ENCODE measurements around the gene SLC26A1. TPM values are rescaled to one million over a fixed set of nuclear protein-coding genes. Genes with fewer than 3 reads are reported as not detected.

SLC26A1 gene
- total RNA-seq, 4 donors from 2014 or later: 0.20 to 0.30 (median 0.21) TPM; not detected in 1

DNA sequence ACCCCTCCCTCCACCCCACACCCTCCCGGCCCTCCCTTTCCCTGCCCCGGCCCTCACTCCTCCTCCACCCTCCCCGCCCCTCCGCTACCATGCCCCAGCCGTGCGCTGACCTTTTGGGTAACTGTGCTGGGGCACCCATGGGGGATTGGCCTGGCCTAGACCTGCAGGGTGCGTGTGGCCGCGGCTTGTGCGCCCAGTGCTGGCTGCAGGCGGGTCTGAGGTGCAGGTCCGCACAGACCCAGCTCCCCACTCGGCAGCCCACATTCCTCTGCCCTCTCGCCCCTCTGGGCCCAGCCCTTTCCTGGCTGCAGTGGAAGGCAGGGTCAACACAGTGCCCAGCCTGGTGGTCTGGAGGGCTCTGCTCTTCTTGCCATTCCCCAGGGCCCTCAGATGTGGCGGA is 42.9 kb upstream of the SLC26A1 start:
- H3K36me3 ChIP-seq: no peaks in the 10 kb centered on the region
- peak overlapping the region in 2 of 4 donors; percentile 19 to 71 for H3K27ac ChIP-seq
- H3K27me3 ChIP-seq: no peaks in the 10 kb centered on the region
- peaks cover 5 to 87% (median 43%) of the 10 kb centered on the region in 4 donors for H3K4me1 ChIP-seq
- no peak overlapping the region for H3K4me3 ChIP-seq
- no peak for DNase-seq (ENCODE audit: low spot score in 2 of 2)
- WGBS, 2 donors: 42 to 48% methylated on average over 5 to 14 of the region's 15 CpGs
- TF ChIP-seq EP300 (IDR thresholded peaks at IDR 0.05): no peak
- no peaks in the 10 kb centered on the region for H3K9me3 ChIP-seq

DNA sequence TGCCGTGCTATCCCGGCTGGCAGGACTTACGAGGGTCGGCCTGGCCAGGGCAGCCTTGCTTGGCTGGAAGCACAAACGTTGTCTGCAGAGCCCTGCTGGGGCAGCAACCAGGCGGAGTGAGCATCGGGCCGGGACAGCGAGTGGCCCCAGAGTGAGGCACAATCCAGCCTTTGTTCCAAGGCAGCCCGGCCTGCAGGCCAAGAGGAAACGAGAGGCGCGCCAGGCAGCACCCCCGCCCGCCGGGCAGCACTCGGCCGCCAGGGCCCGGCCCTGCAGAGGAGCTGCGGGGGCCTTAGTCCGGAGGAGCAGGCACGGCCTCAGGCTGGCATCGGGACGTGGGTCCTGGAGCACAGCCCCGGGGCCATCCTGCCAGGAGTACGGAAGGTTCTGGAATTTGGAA is 42.3 kb upstream of the SLC26A1 start:
- H3K27ac ChIP-seq: peak overlapping the region in 2 of 4 donors; percentile 19 to 71

DNA sequence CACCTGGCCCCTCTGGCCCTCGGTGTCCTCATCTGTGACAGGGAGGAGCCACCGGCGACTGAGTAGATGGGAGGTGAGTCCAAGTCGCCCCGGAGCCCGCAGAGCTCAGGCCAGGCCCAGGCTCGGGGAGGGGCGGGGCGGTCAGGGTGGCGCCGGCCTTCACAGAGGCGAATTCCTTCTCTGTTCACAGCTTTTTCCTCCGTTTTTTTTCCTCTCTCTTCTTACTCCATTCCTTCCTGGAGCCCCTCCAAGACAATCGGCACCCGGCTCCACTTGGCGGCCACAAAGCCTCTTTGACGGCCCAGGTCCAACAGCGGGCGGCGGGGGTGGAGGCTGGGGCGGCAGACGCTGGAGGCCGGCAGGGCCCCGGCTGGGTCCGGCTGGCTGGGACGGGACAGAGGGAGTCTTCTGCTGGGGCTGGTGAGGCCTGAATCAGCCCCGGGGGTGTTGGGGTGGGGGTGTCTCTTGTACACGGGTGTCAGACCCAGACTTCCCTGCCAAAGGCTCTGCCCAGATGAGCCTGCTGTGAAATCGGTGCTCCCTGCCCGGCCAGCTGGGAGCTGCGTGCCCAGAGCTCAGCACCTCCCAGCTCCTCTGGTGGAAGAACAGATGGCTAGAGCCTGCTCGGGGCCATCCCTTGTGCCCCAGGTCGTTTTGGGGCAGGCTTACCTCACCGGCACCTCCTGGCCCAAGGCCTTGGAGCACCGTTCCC is 40.8 kb upstream of the SLC26A1 start:
- Histone ChIP-seq H3K4me3 (peak overlapping the region in 2 of 4 donors; percentile 7 to 36), H3K27me3 (no peaks in the 10 kb centered on the region), H3K36me3 (no peaks in the 10 kb centered on the region), H3K9me3 (no peaks in the 10 kb centered on the region), H3K4me1 (peaks cover 5 to 78% (median 32%) of the 10 kb centered on the region in 4 donors), H3K27ac (peak overlapping the region; percentile 5 to 80 (median 50))
- DNase-seq (ENCODE audit: low spot score in 2 of 2): peak in 1 of 2 donors; percentile 40
- WGBS, 2 donors: 16 to 23% methylated on average over 24 to 31 of the region's 35 CpGs
- TF ChIP-seq EP300 (IDR thresholded peaks at IDR 0.05) (peak in 1 of 2 donors; percentile 64), POLR2A (IDR thresholded peaks at IDR 0.05) (no peak)
- TF ChIP-seq, protein P1, sequence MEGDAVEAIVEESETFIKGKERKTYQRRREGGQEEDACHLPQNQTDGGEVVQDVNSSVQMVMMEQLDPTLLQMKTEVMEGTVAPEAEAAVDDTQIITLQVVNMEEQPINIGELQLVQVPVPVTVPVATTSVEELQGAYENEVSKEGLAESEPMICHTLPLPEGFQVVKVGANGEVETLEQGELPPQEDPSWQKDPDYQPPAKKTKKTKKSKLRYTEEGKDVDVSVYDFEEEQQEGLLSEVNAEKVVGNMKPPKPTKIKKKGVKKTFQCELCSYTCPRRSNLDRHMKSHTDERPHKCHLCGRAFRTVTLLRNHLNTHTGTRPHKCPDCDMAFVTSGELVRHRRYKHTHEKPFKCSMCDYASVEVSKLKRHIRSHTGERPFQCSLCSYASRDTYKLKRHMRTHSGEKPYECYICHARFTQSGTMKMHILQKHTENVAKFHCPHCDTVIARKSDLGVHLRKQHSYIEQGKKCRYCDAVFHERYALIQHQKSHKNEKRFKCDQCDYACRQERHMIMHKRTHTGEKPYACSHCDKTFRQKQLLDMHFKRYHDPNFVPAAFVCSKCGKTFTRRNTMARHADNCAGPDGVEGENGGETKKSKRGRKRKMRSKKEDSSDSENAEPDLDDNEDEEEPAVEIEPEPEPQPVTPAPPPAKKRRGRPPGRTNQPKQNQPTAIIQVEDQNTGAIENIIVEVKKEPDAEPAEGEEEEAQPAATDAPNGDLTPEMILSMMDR (IDR thresholded peaks at IDR 0.05): no peak

More for the DNA sequence above, 42.3 kb upstream of the SLC26A1 start:
- Histone ChIP-seq H3K4me3 (no peak overlapping the region), H3K36me3 (no peaks in the 10 kb centered on the region), H3K27me3 (no peaks in the 10 kb centered on the region), H3K4me1 (peaks cover 5 to 82% (median 41%) of the 10 kb centered on the region in 4 donors), H3K9me3 (no peaks in the 10 kb centered on the region)
- peak in 1 of 2 donors; percentile 51 for DNase-seq (ENCODE audit: low spot score in 2 of 2)
- WGBS, 2 donors: 40 to 48% methylated on average over 19 to 26 of the region's 26 CpGs
- TF ChIP-seq POLR2A (IDR thresholded peaks at IDR 0.05): no peak
- TF ChIP-seq, protein P1 (IDR thresholded peaks at IDR 0.05): peak in 3 of 5 experiments; percentile 10 to 53 (median 51)
- peak in 1 of 2 donors; percentile 57 for TF ChIP-seq EP300 (IDR thresholded peaks at IDR 0.05)

DNA sequence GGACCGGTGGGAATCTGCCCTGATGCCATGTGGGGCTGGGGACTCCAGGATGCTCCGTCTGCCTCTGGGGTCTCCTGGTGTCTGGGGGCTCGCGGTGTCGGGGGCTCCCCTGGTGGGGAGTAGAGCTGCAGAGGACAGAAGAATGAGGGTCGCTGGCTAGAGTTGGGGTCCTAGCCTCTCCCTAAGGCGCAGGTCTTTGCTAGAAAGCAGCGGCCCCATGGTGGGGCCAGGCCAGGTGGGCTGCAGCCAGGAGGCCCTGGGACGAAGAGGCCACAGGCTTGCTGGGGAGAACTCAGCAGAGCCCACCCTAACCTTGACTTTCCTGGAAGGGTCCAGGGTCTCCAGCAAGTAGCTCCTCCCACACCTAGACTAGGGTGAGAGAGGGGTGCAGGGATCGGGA is 39.7 kb upstream of the SLC26A1 start:
- Histone ChIP-seq H3K9me3 (no peaks in the 10 kb centered on the region), H3K27me3 (no peaks in the 10 kb centered on the region), H3K36me3 (no peaks in the 10 kb centered on the region), H3K27ac (no peak overlapping the region), H3K4me1 (peaks cover 5 to 69% (median 32%) of the 10 kb centered on the region in 4 donors), H3K4me3 (no peak overlapping the region)
- TF ChIP-seq, protein P1 (IDR thresholded peaks at IDR 0.05): no peak
- TF ChIP-seq EP300 (IDR thresholded peaks at IDR 0.05): no peak
- no peak for TF ChIP-seq POLR2A (IDR thresholded peaks at IDR 0.05)
- 94% methylated on average over 10 of the region's 10 CpGs for WGBS, 2 donors
- DNase-seq (ENCODE audit: low spot score in 2 of 2): no peak

DNA sequence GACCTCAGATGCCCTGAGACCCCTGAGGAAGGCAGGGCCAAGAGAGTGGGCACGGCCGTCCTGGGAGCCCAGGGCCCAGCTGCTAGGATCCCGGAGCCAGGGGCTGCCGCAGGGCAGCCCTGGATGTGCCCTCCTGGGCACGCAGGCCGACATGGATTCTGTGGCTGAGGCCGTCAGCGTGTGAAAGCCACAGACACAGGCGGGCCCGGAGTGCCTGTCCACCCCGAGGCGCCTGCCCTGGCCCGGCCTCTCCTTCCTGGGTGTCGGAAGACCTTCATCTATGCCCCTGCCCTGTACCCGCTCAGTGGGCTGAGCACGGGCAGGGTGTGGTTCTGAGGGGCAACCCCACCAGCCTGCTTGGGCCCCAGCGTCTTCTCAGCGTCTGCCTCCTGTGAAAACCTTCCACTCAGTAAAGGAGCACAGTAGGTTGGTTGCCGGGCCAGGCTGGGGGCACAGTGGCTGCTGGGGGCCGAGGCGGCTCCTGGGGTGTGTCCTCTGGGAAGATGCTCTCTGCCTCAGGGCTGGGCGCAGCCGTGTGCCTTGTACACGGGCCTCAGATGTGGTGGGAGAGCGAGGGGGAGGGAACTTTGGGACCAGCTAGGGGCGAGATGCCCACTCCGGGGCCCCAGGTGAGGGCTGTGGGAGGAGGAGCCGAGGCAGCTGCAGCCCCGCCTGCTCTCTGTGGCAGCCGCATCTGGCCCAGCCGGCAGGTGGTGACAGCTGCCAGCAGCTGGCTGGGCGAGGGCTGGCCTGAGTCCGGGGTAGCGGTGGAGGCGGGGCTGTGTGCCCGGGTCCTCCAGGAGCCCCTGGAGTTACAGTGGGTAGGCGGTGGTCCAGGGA is 39.0 kb upstream of the SLC26A1 start:
- 69 to 79% methylated on average over 16 to 29 of the region's 37 CpGs for WGBS, 2 donors
- H3K4me1 ChIP-seq: peaks cover 5 to 66% (median 32%) of the 10 kb centered on the region in 4 donors
- TF ChIP-seq POLR2A (IDR thresholded peaks at IDR 0.05) (no peak), EP300 (IDR thresholded peaks at IDR 0.05) (no peak)
- TF ChIP-seq, protein P1 (IDR thresholded peaks at IDR 0.05): no peak
- H3K27me3 ChIP-seq: no peaks in the 10 kb centered on the region
- H3K9me3 ChIP-seq: no peaks in the 10 kb centered on the region
- no peak overlapping the region for H3K27ac ChIP-seq
- H3K4me3 ChIP-seq: no peak overlapping the region
- no peaks in the 10 kb centered on the region for H3K36me3 ChIP-seq
- DNase-seq (ENCODE audit: low spot score in 2 of 2): no peak

All from tibial nerve (tissue), 4 donors.